ENCODE results near the gene GARIN5B.
A peak's percentile ranks its signal among the peaks of the same experiment; 100 is the strongest.

Gene GARIN5B

DNA sequence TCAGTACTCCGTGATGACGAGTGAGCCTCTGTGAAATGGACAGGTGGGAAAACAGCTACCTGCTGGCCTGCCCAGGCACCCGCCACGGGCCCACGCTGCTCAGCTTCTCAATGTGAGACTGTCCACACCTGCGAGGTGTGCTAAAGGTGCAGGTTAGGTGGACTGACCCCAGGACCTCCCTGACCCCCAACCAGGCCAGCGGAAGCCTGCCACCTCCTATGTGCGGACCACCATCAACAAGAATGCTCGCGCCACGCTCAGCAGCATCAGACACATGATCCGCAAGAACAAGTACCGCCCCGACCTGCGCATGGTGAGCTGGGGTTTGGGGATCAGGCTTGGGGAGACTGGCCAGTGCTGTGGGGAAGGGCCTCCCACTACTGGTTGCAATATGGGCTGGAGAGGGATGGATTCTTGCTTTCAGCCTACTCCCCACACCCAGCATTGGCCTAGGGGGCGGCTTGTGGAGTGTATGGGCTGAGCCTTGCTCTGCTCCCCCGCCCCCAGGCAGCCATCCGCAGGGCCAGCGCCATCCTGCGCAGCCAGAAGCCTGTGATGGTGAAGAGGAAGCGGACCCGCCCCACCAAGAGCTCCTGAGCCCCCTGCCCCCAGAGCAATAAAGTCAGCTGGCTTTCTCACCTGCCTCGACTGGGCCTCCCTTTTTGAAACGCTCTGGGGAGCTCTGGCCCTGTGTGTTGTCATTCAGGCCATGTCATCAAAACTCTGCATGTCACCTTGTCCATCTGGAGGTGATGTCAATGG is 24.9 kb upstream of the GARIN5B start:
- DNase-seq = no peak

DNA sequence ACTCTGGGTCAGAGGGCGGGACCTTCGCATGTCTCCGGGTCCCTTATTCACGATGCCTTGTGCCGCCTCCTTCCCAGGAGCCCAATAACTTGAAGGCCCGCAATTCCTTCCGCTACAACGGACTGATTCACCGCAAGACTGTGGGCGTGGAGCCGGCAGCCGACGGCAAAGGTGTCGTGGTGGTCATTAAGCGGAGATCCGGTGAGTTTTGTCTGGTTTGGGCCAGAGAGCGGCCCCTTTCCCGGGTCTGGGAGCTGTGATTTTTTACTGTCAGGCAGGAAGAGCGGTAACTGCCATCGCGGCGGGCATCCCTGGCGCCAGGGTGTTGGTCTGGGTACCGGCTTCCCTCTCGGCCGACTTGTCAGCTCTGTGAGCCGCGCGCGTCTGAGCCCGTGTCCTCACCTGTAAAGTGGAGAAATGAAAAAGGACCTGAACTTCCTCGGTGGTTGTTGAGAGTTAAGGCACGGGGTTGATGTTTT is 23.5 kb upstream of the GARIN5B start:
- DNase-seq = no peak

DNA sequence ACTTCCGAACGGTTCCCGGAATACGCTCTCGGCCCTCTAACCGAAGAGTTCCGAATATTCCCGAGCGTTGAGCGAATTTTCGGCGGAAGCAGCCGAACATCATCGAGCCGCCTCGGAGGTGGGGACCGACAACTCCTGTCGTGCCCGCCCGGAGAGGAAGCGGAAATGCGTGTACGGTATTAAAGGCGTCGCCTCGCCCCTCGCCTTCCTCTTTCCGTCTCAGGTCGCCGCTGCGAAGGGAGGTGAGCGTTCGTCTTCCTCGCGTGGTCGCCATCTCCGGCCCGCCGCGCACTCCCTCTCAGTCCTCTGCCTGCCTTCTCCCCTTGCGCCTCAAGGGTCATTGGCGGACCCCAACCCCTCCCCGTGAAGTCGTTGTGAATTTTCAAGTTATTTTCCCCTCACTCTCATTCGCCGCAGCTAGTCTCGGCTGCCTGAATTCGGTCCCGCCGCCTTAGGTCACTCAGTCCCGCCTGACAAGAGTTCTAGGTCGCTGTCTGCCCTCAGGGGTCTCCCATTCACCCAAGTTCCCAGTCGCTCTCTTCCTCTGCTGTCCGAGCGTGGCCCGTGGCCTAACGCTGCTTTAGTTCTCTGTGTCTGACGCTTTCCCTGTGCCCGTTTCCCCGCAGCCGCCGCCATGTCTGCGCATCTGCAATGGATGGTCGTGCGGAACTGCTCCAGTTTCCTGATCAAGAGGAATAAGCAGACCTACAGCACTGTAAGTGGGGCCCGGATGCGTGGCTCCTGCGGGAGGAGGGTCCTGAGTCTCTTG is 22.8 kb upstream of the GARIN5B start, which contains the start of gene RPL28:
Gene RPL28, plus strand, starts transcription at position 209 of the 769 bp plus-strand sequence. Its CDS starts 426 bp downstream, at position 635.
- peak; percentile 97 to 100 for DNase-seq

DNA sequence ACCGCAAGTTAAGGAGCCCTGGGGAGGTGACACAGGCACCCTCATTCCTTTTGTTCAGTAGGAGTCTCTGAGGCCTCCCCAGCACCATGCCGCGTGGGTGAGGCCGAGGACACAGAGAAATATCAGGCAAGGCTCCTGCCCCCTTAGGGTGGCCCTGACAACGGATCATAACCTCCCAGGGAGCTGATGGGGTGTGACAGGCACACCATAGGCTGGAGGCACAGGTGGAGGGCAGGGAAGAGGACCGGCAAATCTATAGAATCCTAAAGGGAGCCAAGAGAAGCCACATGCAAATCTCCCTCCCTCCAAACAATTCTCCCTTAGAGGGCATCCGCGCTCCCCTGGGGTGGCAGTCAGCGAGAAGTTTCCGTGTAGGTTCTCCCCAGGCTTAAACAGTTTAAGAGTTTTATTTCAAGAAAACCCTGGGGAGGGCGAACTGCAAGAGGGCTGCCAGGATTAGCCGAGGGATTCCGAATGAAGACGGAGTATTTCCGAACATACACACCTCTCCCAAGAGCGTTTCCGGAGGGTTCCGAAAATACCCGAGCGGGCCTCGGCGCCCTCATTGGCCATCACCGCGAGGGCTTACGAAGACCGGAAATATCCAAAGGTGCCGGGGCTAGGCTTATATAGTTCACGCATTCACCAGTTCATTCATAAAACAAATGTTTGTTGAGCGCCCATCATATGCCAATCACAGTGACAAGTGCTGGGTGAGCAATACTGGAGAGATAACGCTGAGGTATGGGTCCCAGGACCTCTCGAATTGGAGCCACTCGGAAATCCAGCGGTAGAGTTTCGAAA is 22.1 kb upstream of the GARIN5B start:
- peak; percentile 89 to 100 for DNase-seq

- DNase-seq = peak in 1 of 2 experiments; percentile 54
These were observed 21.3 kb upstream of the GARIN5B start, which contains the start of gene TMEM238 for GRCh38 chr19:55384131-55384919. TMEM238 (minus strand) TSS chr19:55384292; CDS start chr19:55384259, 33 bp downstream.

- DNase-seq = peak; percentile 14 to 72
These were observed 20.4 kb upstream of the GARIN5B start for GRCh38 chr19:55383279-55384130.

GRCh38 chr19:55382522-55383054 is 19.5 kb upstream of the GARIN5B start:
- no peak for DNase-seq

DNA sequence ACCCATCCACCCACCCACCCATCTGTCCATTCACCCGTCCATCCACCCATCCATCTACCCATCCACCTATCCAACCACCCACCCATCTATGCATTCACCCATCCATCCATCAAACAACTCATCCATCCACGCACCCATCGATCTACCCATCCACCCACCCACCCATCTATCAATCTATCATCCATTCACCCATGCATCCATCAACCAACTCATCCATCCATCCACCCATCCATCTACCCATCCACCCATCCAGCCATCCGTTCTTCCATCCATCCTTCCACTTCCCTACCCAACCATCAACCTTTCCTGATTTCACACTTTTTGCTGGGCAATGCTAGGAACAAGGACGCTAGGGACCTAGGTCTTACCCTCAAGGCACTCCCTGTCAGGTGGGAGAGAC is 19.0 kb upstream of the GARIN5B start:
- DNase-seq = no peak

GRCh38 chr19:55379174-55379573 is 16.1 kb upstream of the GARIN5B start:
- no peak for DNase-seq

DNA sequence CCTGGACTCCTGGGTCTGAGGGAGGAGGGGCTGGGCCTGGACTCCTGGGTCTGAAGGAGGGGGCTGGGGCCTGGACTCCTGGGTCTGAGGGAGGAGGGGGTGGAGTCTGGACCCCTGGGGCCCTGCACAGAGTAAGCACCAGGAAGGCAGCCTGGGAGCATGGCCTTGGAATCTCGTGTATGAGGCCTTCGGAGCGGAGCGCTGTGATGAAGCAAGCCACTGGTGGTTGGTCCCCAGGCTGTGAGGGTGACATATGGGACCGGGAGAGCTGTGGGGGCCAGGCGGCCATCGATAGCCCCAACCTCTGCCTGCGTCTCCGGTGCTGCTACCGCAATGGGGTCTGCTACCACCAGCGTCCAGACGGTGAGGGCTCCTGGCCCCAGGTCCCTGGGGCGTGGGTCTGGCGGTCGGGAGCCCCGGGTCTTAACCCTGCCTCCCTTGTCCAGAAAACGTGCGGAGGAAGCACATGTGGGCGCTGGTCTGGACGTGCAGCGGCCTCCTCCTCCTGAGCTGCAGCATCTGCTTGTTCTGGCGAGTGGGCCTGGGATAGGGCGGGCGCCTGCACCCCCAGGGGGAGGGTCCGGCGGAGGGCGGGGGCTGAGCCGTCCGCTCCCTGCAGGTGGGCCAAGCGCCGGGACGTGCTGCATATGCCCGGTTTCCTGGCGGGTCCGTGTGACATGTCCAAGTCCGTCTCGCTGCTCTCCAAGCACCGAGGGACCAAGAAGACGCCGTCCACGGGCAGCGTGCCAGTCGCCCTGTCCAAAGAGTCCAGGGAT is 14.5 kb upstream of the GARIN5B start:
- no peak for DNase-seq

- no peak for DNase-seq
These were observed 13.3 kb upstream of the GARIN5B start, which contains the start of gene TMEM190 for GRCh38 chr19:55376241-55376933. TMEM190 (plus strand) TSS chr19:55376826; CDS start chr19:55376854, 28 bp downstream.

- no peak for DNase-seq
These were observed 11.1 kb upstream of the GARIN5B start for GRCh38 chr19:55373993-55374757.

- no peak for DNase-seq
These were observed 10.4 kb upstream of the GARIN5B start for GRCh38 chr19:55373306-55373992.

- DNase-seq = no peak
These were observed 9.4 kb upstream of the GARIN5B start for GRCh38 chr19:55372316-55373081.

DNA sequence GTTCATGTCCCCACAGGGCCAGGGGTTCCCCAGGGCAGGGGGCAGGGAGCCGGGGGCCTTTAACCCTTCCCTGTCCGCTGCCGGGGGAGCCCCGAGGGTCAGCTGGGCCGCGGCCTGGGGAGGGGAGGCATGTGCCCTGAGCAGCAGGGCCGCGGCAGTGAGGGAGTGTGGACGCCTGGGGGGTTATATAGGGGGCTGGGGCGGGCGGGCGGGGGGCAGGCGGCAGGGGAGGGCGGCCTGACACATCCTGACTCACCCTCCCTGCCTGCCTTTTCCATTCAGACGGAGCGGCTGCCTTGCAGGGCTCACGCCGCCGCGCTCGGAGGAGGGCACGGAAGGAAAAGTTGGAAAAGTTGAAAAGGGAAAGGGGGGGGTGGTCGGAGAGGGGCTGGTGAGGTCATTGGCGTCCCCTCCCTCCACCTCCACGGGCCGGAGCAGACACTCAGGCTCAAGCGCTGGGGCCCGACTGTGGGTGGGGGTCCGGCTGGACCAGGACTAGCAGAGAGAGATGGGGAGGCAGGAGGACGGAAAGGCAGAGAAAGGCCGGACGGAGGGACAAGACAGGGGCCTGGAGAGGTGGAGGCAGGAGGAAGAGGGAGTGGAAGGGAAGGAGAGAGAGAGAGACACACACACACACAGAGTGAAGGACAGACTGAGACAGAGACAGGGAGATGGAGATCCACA is 7.4 kb upstream of the GARIN5B start, which contains the start of gene IL11:
Gene IL11, minus strand, starts transcription at position 159 of the 684 bp plus-strand sequence. Its CDS starts 153 bp downstream, at position 6.
- DNase-seq = no peak

DNA sequence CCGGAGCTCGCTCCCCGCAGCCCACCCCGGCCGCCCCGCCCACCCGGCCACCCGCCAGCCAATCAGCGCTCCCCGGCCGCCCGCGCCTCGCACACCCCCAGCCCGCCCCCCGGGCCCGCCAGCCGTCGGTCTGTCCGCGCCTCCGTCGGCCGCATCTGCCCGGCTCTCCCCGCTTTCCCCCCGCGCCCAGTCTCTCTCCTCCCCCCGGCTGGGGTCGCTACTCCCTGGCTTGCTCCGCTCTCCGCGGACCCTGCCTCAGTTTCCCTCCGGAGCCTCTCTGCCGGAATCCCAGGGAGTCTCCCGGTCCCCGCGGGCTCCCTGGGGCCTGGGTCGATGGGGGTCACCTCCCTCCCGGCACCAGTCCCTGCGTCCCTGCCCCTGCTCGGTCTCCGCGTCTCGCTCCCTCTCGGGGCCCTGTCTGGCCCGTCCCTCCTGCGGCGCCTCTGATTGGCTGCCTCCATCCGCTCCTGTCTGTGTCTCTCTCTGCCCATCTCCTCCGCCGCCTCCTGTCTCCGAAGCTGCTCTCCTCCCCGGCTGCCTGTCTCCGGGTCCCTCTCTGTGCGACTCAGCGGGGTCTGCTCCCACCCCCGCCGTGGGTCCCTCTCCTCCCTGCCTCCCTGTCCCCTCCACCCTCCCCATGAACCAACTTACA is 6.7 kb upstream of the GARIN5B start:
- no peak for DNase-seq

Measured in NCI-H187 (cell line).